CD4-positive, alpha-beta T cell treated with Interleukin-17A for 1 hour (primary cell): ENCODE data around the gene VPS13A.

ENCODE experiments used
- DNase-seq: peaks from one replicate; pipeline ENCODE4 v3.0.0-alpha.2; 2020

Gene VPS13A

GRCh38 chr9:77463151-77463550, 285.8 kb downstream of the VPS13A start:
- no peak for DNase-seq

GRCh38 chr9:77464661-77465060, 287.3 kb downstream of the VPS13A start:
- DNase-seq: no peak

DNA sequence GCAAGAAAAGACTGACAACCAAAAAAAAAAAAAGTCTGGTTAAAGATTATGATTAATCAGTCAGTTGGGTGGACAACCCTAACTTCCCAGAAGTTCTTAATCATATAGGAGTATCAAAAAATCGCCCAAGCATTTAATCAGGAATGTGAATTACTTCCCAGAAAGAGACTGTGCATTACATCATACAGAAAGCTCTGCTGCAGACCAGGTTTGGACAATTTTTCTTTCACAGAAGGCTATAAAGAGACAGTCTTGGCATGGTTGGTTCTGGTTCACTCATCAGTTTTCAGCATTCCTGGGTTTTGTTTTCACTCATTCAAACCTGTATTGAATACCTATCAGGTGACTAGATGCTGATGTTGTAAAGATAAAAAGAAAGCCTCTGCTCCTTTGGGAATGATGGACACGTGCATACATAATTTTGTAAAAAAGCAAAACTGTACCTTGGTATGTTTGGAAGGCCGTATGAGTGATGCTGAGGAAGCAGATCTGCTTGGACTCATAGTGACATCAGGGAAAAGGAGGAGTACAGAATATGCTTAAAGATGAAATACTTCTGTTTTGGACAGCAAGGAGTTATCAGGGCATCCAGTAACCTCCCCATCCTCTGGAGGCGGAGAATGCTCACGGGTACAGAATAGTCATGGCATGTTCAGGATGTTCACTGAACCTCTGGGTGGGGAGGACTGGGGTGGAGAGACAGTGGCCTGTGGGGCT, 292.3 kb downstream of the VPS13A start:
- DNase-seq: no peak
